ENCODE data around the gene ATP8A1.

Gene ATP8A1

GRCh38 chr4:42446823-42447222 lies 210.1 kb downstream of the ATP8A1 start:
- H2AFZ ChIP-seq (ENCODE audit: low read depth, low read length), result no peak overlapping the region
- H3K9me3 ChIP-seq (ENCODE audit: low read length), result no peaks in the 10 kb centered on the region
- H3K4me1 ChIP-seq (ENCODE audit: insufficient read depth, low read length), result peaks cover 14% of the 10 kb centered on the region
- peaks cover under 1% of the 10 kb centered on the region for H3K27me3 ChIP-seq (ENCODE audit: insufficient read depth, low read length)
- no peaks in the 10 kb centered on the region for H3K36me3 ChIP-seq (ENCODE audit: insufficient read depth, low read length)
- no peak overlapping the region for H3K4me3 ChIP-seq (ENCODE audit: low read length)

- Histone ChIP-seq H3K9me3 (ENCODE audit: low read length) (no peaks in the 10 kb centered on the region), H3K36me3 (ENCODE audit: insufficient read depth, low read length) (no peaks in the 10 kb centered on the region)
These were observed 211.9 kb downstream of the ATP8A1 start for GRCh38 chr4:42445038-42445437.

GRCh38 chr4:42442601-42443000 lies 214.3 kb downstream of the ATP8A1 start:
- H3K4me3 ChIP-seq (ENCODE audit: low read length), result no peak overlapping the region
- no peaks in the 10 kb centered on the region for H3K4me1 ChIP-seq (ENCODE audit: insufficient read depth, low read length)

More at GRCh38 chr4:42445038-42445437, 211.9 kb downstream of the ATP8A1 start:
- peaks cover 5% of the 10 kb centered on the region for H3K27me3 ChIP-seq (ENCODE audit: insufficient read depth, low read length)
- no peak overlapping the region for H2AFZ ChIP-seq (ENCODE audit: low read depth, low read length)
- H3K4me1 ChIP-seq (ENCODE audit: insufficient read depth, low read length), result no peaks in the 10 kb centered on the region
- no peak overlapping the region for H3K4me3 ChIP-seq (ENCODE audit: low read length)

GRCh38 chr4:42440083-42440482 lies 216.8 kb downstream of the ATP8A1 start:
- Histone ChIP-seq H3K4me1 (ENCODE audit: insufficient read depth, low read length) (no peaks in the 10 kb centered on the region), H3K36me3 (ENCODE audit: insufficient read depth, low read length) (no peaks in the 10 kb centered on the region), H3K27me3 (ENCODE audit: insufficient read depth, low read length) (peaks cover 24% of the 10 kb centered on the region), H3K9me3 (ENCODE audit: low read length) (no peaks in the 10 kb centered on the region), H3K4me3 (ENCODE audit: low read length) (no peak overlapping the region), H2AFZ (ENCODE audit: low read depth, low read length) (no peak overlapping the region)

More at GRCh38 chr4:42442601-42443000, 214.3 kb downstream of the ATP8A1 start:
- no peaks in the 10 kb centered on the region for H3K36me3 ChIP-seq (ENCODE audit: insufficient read depth, low read length)
- no peak overlapping the region for H2AFZ ChIP-seq (ENCODE audit: low read depth, low read length)
- no peaks in the 10 kb centered on the region for H3K9me3 ChIP-seq (ENCODE audit: low read length)
- H3K27me3 ChIP-seq (ENCODE audit: insufficient read depth, low read length), result peaks cover 11% of the 10 kb centered on the region

GRCh38 chr4:42436928-42437565 lies 219.9 kb downstream of the ATP8A1 start:
- H3K4me1 ChIP-seq (ENCODE audit: insufficient read depth, low read length), result no peaks in the 10 kb centered on the region
- no peak overlapping the region for H2AFZ ChIP-seq (ENCODE audit: low read depth, low read length)
- H3K36me3 ChIP-seq (ENCODE audit: insufficient read depth, low read length), result no peaks in the 10 kb centered on the region
- H3K27me3 ChIP-seq (ENCODE audit: insufficient read depth, low read length), result peaks cover 27% of the 10 kb centered on the region
- no peak overlapping the region for H3K4me3 ChIP-seq (ENCODE audit: low read length)
- no peaks in the 10 kb centered on the region for H3K9me3 ChIP-seq (ENCODE audit: low read length)

DNA sequence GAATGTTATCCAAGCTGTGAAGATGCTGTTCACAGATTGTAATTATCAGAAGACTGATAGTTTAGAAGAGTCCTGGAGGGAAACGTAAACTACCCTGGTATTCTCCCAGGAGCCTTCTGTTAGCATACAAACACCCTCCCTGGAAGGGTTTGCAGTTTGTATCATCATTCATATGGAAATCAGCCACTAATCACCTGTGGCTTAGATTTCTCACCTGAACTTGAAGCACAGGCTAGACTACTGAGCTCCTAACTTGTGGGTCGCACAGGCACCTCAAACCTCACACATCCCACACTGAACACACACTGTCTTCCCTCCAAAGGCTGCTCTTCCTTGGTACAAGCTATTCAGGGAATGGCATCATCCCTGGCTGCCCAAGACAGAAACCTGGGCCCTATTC lies 228.9 kb downstream of the ATP8A1 start:
- H3K9me3 ChIP-seq (ENCODE audit: low read length), result no peaks in the 10 kb centered on the region
- no peak overlapping the region for H3K4me3 ChIP-seq (ENCODE audit: low read length)
- H2AFZ ChIP-seq (ENCODE audit: low read depth, low read length), result no peak overlapping the region
- H3K4me1 ChIP-seq (ENCODE audit: insufficient read depth, low read length), result peaks cover 10% of the 10 kb centered on the region
- H3K27me3 ChIP-seq (ENCODE audit: insufficient read depth, low read length), result peaks cover 8% of the 10 kb centered on the region
- H3K36me3 ChIP-seq (ENCODE audit: insufficient read depth, low read length), result no peaks in the 10 kb centered on the region

GRCh38 chr4:42425146-42426065 lies 231.5 kb downstream of the ATP8A1 start:
- H3K4me1 ChIP-seq (ENCODE audit: insufficient read depth, low read length), result peaks cover 10% of the 10 kb centered on the region
- H3K4me3 ChIP-seq (ENCODE audit: low read length), result no peak overlapping the region
- H2AFZ ChIP-seq (ENCODE audit: low read depth, low read length), result no peak overlapping the region
- no peaks in the 10 kb centered on the region for H3K36me3 ChIP-seq (ENCODE audit: insufficient read depth, low read length)
- peaks cover 8% of the 10 kb centered on the region for H3K27me3 ChIP-seq (ENCODE audit: insufficient read depth, low read length)
- no peaks in the 10 kb centered on the region for H3K9me3 ChIP-seq (ENCODE audit: low read length)

- no peak overlapping the region for H3K4me3 ChIP-seq (ENCODE audit: low read length)
- no peak overlapping the region for H2AFZ ChIP-seq (ENCODE audit: low read depth, low read length)
- H3K9me3 ChIP-seq (ENCODE audit: low read length), result no peaks in the 10 kb centered on the region
- H3K27me3 ChIP-seq (ENCODE audit: insufficient read depth, low read length), result peaks cover 14% of the 10 kb centered on the region
- H3K4me1 ChIP-seq (ENCODE audit: insufficient read depth, low read length), result peaks cover 5% of the 10 kb centered on the region
- no peaks in the 10 kb centered on the region for H3K36me3 ChIP-seq (ENCODE audit: insufficient read depth, low read length)
These were observed 236.8 kb downstream of the ATP8A1 start for GRCh38 chr4:42420140-42420539.

DNA sequence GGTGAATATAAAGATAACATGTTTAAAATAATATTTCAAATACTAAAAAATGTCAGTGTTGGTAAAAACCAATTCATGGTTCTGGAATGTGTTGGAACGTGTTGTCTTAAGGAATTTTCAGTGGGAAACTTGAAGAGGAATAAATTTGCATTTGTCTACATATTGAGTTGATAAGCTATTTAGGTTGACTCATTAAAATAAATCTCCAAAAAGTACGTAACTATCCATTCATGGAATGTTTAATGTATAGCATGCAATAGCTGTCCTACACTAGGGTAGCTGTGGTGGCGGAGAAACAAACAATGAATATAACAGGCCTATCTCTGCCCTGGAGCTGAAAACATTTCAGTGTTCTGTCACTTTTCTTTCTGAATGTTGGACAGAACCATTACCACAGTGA lies 239.4 kb downstream of the ATP8A1 start:
- H3K4me3 ChIP-seq (ENCODE audit: low read length), result no peak overlapping the region
- no peaks in the 10 kb centered on the region for H3K4me1 ChIP-seq (ENCODE audit: insufficient read depth, low read length)
- no peaks in the 10 kb centered on the region for H3K9me3 ChIP-seq (ENCODE audit: low read length)
- H3K36me3 ChIP-seq (ENCODE audit: insufficient read depth, low read length), result no peaks in the 10 kb centered on the region
- H3K27me3 ChIP-seq (ENCODE audit: insufficient read depth, low read length), result peaks cover 22% of the 10 kb centered on the region
- no peak overlapping the region for H2AFZ ChIP-seq (ENCODE audit: low read depth, low read length)

- Histone ChIP-seq H3K4me1 (ENCODE audit: insufficient read depth, low read length) (no peaks in the 10 kb centered on the region), H2AFZ (ENCODE audit: low read depth, low read length) (no peak overlapping the region), H3K9me3 (ENCODE audit: low read length) (no peaks in the 10 kb centered on the region), H3K4me3 (ENCODE audit: low read length) (no peak overlapping the region), H3K27me3 (ENCODE audit: insufficient read depth, low read length) (peaks cover 22% of the 10 kb centered on the region), H3K36me3 (ENCODE audit: insufficient read depth, low read length) (no peaks in the 10 kb centered on the region)
These were observed 240.9 kb downstream of the ATP8A1 start for GRCh38 chr4:42416017-42416416.

DNA sequence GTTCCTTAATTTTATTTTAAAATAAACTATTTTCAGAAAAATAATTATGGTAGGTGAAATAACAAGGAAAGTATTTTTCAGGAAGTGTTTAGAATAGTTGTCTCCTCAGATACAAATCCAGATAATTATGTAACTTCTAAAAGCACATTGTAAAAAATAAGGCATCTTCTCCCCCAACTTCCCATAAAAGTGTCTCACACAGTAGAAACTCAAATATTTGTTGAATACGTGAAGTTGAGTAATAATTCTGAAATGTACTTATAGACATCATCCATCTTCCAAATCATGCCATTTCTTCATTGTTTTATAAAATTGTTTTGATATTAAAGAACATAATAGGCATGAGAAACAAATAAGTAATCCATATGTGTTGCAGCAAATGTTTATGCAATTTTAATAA lies 241.6 kb downstream of the ATP8A1 start:
- H3K4me3 ChIP-seq (ENCODE audit: low read length), result no peak overlapping the region
- H3K27me3 ChIP-seq (ENCODE audit: insufficient read depth, low read length), result peaks cover 25% of the 10 kb centered on the region
- no peaks in the 10 kb centered on the region for H3K9me3 ChIP-seq (ENCODE audit: low read length)
- no peaks in the 10 kb centered on the region for H3K36me3 ChIP-seq (ENCODE audit: insufficient read depth, low read length)
- no peak overlapping the region for H2AFZ ChIP-seq (ENCODE audit: low read depth, low read length)
- peaks cover 4% of the 10 kb centered on the region for H3K4me1 ChIP-seq (ENCODE audit: insufficient read depth, low read length)

DNA sequence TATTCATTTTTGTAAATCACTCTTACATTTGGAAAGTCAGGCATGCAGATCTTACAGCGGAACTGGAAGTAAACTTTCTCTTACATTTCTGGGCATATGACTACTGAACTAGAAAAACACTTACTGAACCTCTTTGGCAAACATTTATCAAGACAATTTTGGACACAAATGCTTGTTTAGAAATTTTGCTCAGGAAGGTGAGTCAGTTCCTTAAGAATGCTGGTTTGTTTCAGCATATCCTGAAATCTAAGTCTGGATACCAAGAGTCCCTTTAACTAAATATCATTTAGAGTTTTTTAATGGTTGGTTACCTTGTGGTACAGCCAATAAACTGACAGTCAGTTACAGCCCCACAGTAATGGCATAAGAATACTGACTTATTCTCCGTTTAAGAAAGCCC lies 244.7 kb downstream of the ATP8A1 start:
- peaks cover 5% of the 10 kb centered on the region for H3K4me1 ChIP-seq (ENCODE audit: insufficient read depth, low read length)
- peaks cover 21% of the 10 kb centered on the region for H3K27me3 ChIP-seq (ENCODE audit: insufficient read depth, low read length)
- H3K4me3 ChIP-seq (ENCODE audit: low read length), result no peak overlapping the region
- no peak overlapping the region for H2AFZ ChIP-seq (ENCODE audit: low read depth, low read length)
- no peaks in the 10 kb centered on the region for H3K9me3 ChIP-seq (ENCODE audit: low read length)
- H3K36me3 ChIP-seq (ENCODE audit: insufficient read depth, low read length), result no peaks in the 10 kb centered on the region

DNA sequence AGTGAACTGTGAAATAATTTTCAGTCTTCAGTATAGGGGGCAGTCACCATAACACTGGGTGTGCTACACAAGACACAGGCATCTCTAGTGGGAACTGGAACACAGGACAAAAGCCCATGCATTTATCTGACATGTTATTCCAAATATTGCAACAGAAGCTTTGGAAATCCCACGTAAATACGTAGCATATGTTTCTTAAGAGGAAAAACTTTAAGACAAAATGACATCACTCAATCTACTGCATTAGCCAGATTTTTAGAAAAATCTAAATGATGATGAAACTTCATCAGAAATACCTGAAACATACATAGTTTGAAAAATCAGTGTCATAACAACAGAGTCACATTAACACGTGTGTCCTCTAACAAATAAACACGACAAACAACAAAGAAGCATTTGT lies 245.1 kb downstream of the ATP8A1 start:
- peaks cover 24% of the 10 kb centered on the region for H3K27me3 ChIP-seq (ENCODE audit: insufficient read depth, low read length)
- H2AFZ ChIP-seq (ENCODE audit: low read depth, low read length), result no peak overlapping the region
- H3K36me3 ChIP-seq (ENCODE audit: insufficient read depth, low read length), result no peaks in the 10 kb centered on the region
- no peaks in the 10 kb centered on the region for H3K9me3 ChIP-seq (ENCODE audit: low read length)
- H3K4me1 ChIP-seq (ENCODE audit: insufficient read depth, low read length), result peaks cover 5% of the 10 kb centered on the region
- H3K4me3 ChIP-seq (ENCODE audit: low read length), result no peak overlapping the region

Measured in neuron (in vitro differentiated cells).